Mucosa of descending colon (tissue), 3 donors: ENCODE data around the gene TCERG1. TPM values are rescaled to one million over a fixed set of nuclear protein-coding genes. Genes with fewer than 3 reads are reported as not detected.

ENCODE experiments used
- ATAC-seq: fragments of 200-7000 bp; cut with Tn5 transposase; one replicate; pipeline ENCODE4 v1.9.1; 2020; ENCODE audit warnings: mild to moderate bottlenecking, moderate library complexity
- DNase-seq, 3 donors: peaks; one replicate each; pipeline ENCODE4 v3.0.0-alpha.2; 2020
- H3K36me3 ChIP-seq: fragments of 200-600 bp; one replicate; pipeline ENCODE4 v1.8.0; 2021; ENCODE audit warnings: low read depth, mild to moderate bottlenecking
- H3K4me1 ChIP-seq: fragments of 200-600 bp; one replicate; pipeline ENCODE4 v1.8.0; 2021; ENCODE audit warnings: low read depth, mild to moderate bottlenecking
- H3K4me3 ChIP-seq: fragments of 200-600 bp; one replicate; pipeline ENCODE4 v1.8.0; 2021; ENCODE audit warnings: mild to moderate bottlenecking
- H3K9me3 ChIP-seq: fragments of 200-600 bp; one replicate; pipeline ENCODE4 v1.8.0; 2021; ENCODE audit warnings: mild to moderate bottlenecking
- CTCF ChIP-seq: fragments of 200-600 bp; IDR thresholded peaks from one replicate; pipeline ENCODE4 v1.8.0; 2022; ENCODE audit warnings: antibody characterized with exemption, mild to moderate bottlenecking
- intact Hi-C, 2 donors: fragments of 100-400 bp; cut with DNase I in 1 of 2; cut with micrococcal nuclease in 1 of 2; formaldehyde crosslinking; loops; one replicate each; pipeline versions ENCODE4 v1.11.0 to v1.11.1; 2022; cut with DNase I, micrococcal nuclease
- total RNA-seq, 3 donors: library from RNA; stranded (reverse); fragmentation: NEBNext Ultra II Directional in 2 of 3; extraction: Animal tissue kit (Norgen Biotek cat#: 25700) in 2 of 3; gene quantifications; one replicate each; pipeline versions ENCODE4 v1.2.1 to v1.2.4, GENCODE V29; 2021 to 2023
- donor health status: DM: no; HTN: no; CAD: no; lungs with moderate emphysema.
- donor health status: DM: no; HTN: no; CAD: no.
- donor health status: DM: no; HTN: yes; CAD: no.

TCERG1 gene
- total RNA-seq, 3 donors from 2014 or later, result 44.3 to 63.8 (median 55.4) TPM

GRCh38 chr5:146528236-146528635 is 81.1 kb downstream of the TCERG1 start:
- no peak for TF ChIP-seq CTCF
- DNase-seq, result no peak

GRCh38 chr5:146529984-146530383 is 82.9 kb downstream of the TCERG1 start:
- no peak for TF ChIP-seq CTCF
- DNase-seq, result no peak
- no peak for ATAC-seq
- intact Hi-C loops, result no loop called here
- Histone ChIP-seq H3K4me1 (no peaks in the 10 kb centered on the region), H3K4me3 (no peak overlapping the region), H3K9me3 (no peaks in the 10 kb centered on the region), H3K36me3 (no peaks in the 10 kb centered on the region)

More at GRCh38 chr5:146528236-146528635, 81.1 kb downstream of the TCERG1 start:
- Histone ChIP-seq H3K4me1 (no peaks in the 10 kb centered on the region), H3K4me3 (no peak overlapping the region), H3K9me3 (no peaks in the 10 kb centered on the region), H3K36me3 (no peaks in the 10 kb centered on the region)
- intact Hi-C loops, result no loop called here
- ATAC-seq, result no peak

- intact Hi-C loops, result no loop called here
- Histone ChIP-seq H3K4me1 (no peaks in the 10 kb centered on the region), H3K36me3 (no peaks in the 10 kb centered on the region), H3K9me3 (no peaks in the 10 kb centered on the region), H3K4me3 (no peak overlapping the region)
- ATAC-seq (peak; percentile 91), DNase-seq (peak in 2 of 3 donors; percentile 68 to 86)
- peak; percentile 76 for TF ChIP-seq CTCF
Observed at GRCh38 chr5:146533260-146533857, 86.2 kb downstream of the TCERG1 start.

DNA sequence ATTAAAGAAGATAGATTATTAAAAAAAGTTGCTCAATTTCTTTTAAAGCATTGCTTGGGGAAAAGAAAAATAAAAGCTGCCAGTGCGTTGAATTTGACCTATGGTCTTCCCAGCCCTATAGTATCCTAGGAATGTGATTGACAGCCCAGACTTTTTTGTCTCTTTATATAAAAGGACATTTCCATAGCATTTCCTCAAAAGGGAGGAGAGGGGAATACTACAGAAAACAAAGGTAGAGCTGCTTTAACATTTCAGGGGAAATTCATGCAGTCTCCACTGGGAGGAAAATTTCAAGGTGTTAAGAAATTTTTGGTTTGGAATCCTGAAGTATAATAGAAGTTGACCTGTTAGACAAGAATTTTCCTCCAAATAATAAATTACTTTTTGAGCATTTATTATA is 86.7 kb downstream of the TCERG1 start:
- H3K4me1 ChIP-seq, result no peaks in the 10 kb centered on the region
- ATAC-seq (no peak), DNase-seq (no peak)
- H3K4me3 ChIP-seq, result no peak overlapping the region
- no peak for TF ChIP-seq CTCF
- H3K36me3 ChIP-seq, result no peaks in the 10 kb centered on the region
- intact Hi-C loops, result no loop called here
- no peaks in the 10 kb centered on the region for H3K9me3 ChIP-seq

GRCh38 chr5:146538432-146538831 is 91.3 kb downstream of the TCERG1 start:
- intact Hi-C loops, result no loop called here
- no peaks in the 10 kb centered on the region for H3K36me3 ChIP-seq
- TF ChIP-seq CTCF, result no peak
- H3K9me3 ChIP-seq, result no peaks in the 10 kb centered on the region
- H3K4me3 ChIP-seq, result no peak overlapping the region
- no peaks in the 10 kb centered on the region for H3K4me1 ChIP-seq
- no peak for ATAC-seq
- no peak for DNase-seq

DNA sequence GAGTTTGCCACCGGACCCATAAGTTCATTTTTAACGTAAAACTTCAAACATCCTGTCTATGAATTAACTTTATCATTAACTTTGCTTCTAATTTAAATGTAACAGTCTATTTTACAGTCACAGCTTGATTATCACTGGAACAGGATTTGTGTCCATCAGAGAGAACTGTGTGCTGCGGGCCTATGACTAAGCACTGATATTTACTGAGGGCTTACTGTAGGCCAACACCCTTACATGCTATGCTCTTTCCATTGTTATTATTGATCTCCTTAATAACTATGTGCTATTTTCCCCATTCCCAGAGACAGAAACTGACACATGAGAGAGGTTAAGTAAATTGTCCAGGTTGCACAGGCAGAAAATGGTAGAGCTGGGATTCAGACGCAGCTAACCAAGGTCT is 92.8 kb downstream of the TCERG1 start:
- DNase-seq (no peak), ATAC-seq (no peak)
- intact Hi-C loops, result loop anchor here (5.0 kb wide), 2 partner anchors 427 to 652 kb away; no protein-coding TSS in a partner anchor

More for the DNA sequence above, 92.8 kb downstream of the TCERG1 start:
- Histone ChIP-seq H3K4me1 (no peaks in the 10 kb centered on the region), H3K4me3 (no peak overlapping the region), H3K9me3 (no peaks in the 10 kb centered on the region), H3K36me3 (no peaks in the 10 kb centered on the region)
- TF ChIP-seq CTCF, result no peak
